A549 treated with DMSO at 1 μM for 4 hours (cell line): ENCODE results near the gene TH. TPM values are rescaled to one million over a fixed set of nuclear protein-coding genes. Genes with fewer than 3 reads are reported as not detected.

ENCODE experiments used
- total RNA-seq: library from RNA; stranded (reverse); fragments of 200-300 nt; extraction: Qiagen RNA extraction; gene quantifications from 5 replicates; pipeline ENCODE4 v1.2.3, GENCODE V29; 2022; ENCODE audit warnings: low read depth

TH gene
- 0.09 TPM in 1 of 5 replicates, not detected in the others for total RNA-seq

GRCh38 chr11:2171591-2172003 is at the start of gene TH:
TH (minus strand) TSS chr11:2171815; CDS start chr11:2171786, 29 bp downstream.

GRCh38 chr11:2160736-2161259 is 10.8 kb downstream of the TH start, which contains the start of gene INS:
INS (minus strand) TSS chr11:2161209; CDS start chr11:2160971, 238 bp downstream.

GRCh38 chr11:2139123-2139521 is 32.5 kb downstream of the TH start, which contains the start of gene IGF2:
IGF2 (minus strand) TSS chr11:2139389; CDS start chr11:2135523, 3,866 bp downstream.

Other genes starting within 250 kb of the TH start
- gene MRPL23, start 224.5 kb downstream of the TH start, total RNA-seq = 132 to 156 TPM (median 149 TPM) in 5 replicates
- gene H19, start 174.0 kb downstream of the TH start, total RNA-seq = 8.8 to 13.0 TPM (median 10.6 TPM) in 5 replicates
- gene IGF2, start 32.4 kb downstream of the TH start, total RNA-seq = 1.4 to 2.3 TPM (median 1.9 TPM) in 5 replicates
- not detected in 5 replicates for gene INS, start 10.6 kb downstream of the TH start, total RNA-seq
- not detected in 5 replicates for gene ASCL2, start 98.8 kb upstream of the TH start, total RNA-seq
- gene C11orf21, start 130.1 kb upstream of the TH start, total RNA-seq = not detected in 5 replicates
- gene TSPAN32, start 130.2 kb upstream of the TH start, total RNA-seq = not detected in 5 replicates
- 347 to 412 TPM (median 389 TPM) in 5 replicates for gene CD81, start 205.5 kb upstream of the TH start, total RNA-seq
- 45.9 to 81.0 TPM (median 67.4 TPM) in 5 replicates for gene TSSC4, start 228.9 kb upstream of the TH start, total RNA-seq